Pancreas (tissue), 10 donors: ENCODE data around the gene RREB1. TPM values are rescaled to one million over a fixed set of nuclear protein-coding genes. Genes with fewer than 3 reads are reported as not detected.

Source experiments
- ATAC-seq, 4 donors: fragments of 200-7000 bp; cut with Tn5 transposase; one replicate each; pipeline versions ENCODE4 v1.8.0 to v1.9.1; 2020; ENCODE audit warnings: mild to moderate bottlenecking in 4 of 4, moderate library complexity in 4 of 4
- DNase-seq, 6 donors: peaks; one replicate each; pipeline ENCODE4 v3.0.0-alpha.2; 2020
- FAIRE-seq: peaks from 2 replicates; lab custom pipeline; 2012; peaks lifted over from hg19 to GRCh38; lab: Jason Lieb, UNC
- H3K27ac ChIP-seq, 4 donors: fragments of 200-600 bp; sonication (generic); 1 replicate in 3 of 4; 2 replicates in 1 of 4; pipeline versions ENCODE4 v1.5.0 to v1.8.0; 2020
- H3K27me3 ChIP-seq, 4 donors: fragments of 200-600 bp; one replicate each; pipeline ENCODE4 v1.8.0; 2021
- H3K36me3 ChIP-seq, 3 donors: fragments of 200-600 bp; sonication (generic) in 1 of 3; one replicate each; pipeline versions ENCODE4 v1.5.0 to v1.8.0; 2020 to 2021
- H3K4me1 ChIP-seq, 3 donors: fragments of 200-600 bp; one replicate each; pipeline ENCODE4 v1.8.0; 2021
- H3K4me3 ChIP-seq, 4 donors: fragments of 200-600 bp; sonication (generic) in 2 of 4; one replicate each; pipeline versions ENCODE4 v1.5.0 to v1.8.0; 2020 to 2021
- H3K9me3 ChIP-seq, 4 donors: fragments of 200-600 bp; one replicate each; pipeline ENCODE4 v1.8.0; 2021
- WGBS, 2 donors: extraction: QIAGEN DNeasy Blood & Tissue Kit; methylation state at CpG; one replicate each; pipeline ENCODE4 v1.1.7; 2013; 5-methylcytosine and 5-hydroxymethylcytosine counted together
- intact Hi-C, 3 donors: fragments of 100-400 bp; cut with DNase I; formaldehyde crosslinking; loops; one replicate each; pipeline versions ENCODE4 v1.11.1 to v1.14.2; 2022
- polyA plus RNA-seq, 2 donors: library from polyadenylated mRNA; stranded (reverse); fragments of 200-250 nt; gene quantifications; one replicate each; pipeline ENCODE4 v1.2.3, GENCODE V29; 2013
- total RNA-seq, 6 donors: library from RNA; stranded (reverse); fragmentation: NEBNext Ultra II Directional in 4 of 6; extraction: Animal tissue kit (Norgen Biotek cat#: 25700) in 4 of 6; gene quantifications; one replicate each; pipeline versions ENCODE4 v1.2.1 to v1.2.4, GENCODE V29; 2021 to 2023
- TF ChIP-seq, protein P1 (sequence below), 4 donors: fragments of 200-600 bp; sonication (generic) in 3 of 4; IDR thresholded peaks; one replicate each; pipeline versions ENCODE4 v1.5.0 to v1.8.0; 2021; ENCODE audit warnings: antibody characterized with exemption in 4 of 4
- donor health status: healthy with polysubstance abuse.
- donor health status: DM: no; HTN: no; CAD: no; lungs with moderate emphysema.
- donor health status: DM: no; HTN: no; CAD: no.
- donor health status: control.
- donor health status: control.
- donor health status: Bipolar disorder and iron deficiency.
- donor health status: DM: yes; HTN: yes; CAD: no.
- donor health status: DM: no; HTN: no; CAD: no.
- donor health status: DM: no; HTN: no; CAD: no.
- donor health status: DM: yes; HTN: yes; CAD: no.

The RREB1 gene
- total and polyA plus RNA-seq, 8 donors, result 8.9 to 45.3 (median 29.1) TPM

DNA sequence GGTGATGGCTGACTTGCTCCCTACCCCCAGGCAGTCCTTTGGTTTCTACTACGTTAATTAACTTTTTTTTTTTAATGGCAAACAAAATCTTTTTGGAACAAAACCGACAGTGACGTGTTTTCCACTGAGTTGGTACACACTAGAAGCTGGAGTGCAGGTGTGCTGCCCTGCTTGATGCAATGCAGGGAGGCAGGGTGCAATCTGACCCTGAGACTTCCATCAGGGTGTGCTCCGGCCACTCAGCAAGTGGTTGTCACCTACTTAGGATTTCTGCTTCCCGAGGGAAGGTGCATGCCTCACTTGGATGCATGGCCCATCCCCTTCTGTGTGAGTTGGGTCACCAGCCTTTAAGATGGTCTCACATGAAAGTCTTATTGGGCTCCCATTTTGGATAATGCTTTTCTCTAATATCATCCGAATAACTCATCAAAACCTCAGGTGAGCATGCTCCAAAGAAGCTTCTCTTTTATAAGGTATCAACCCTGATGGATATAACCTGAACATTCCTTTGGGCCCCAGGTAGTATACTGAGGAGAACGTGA is 14.0 kb downstream of the RREB1 start:
- H3K9me3 ChIP-seq, result no peaks in the 10 kb centered on the region
- FAIRE-seq, result no peak
- peak overlapping the region in 2 of 4 donors; percentile 25 to 67 for H3K27ac ChIP-seq
- TF ChIP-seq, protein P1, sequence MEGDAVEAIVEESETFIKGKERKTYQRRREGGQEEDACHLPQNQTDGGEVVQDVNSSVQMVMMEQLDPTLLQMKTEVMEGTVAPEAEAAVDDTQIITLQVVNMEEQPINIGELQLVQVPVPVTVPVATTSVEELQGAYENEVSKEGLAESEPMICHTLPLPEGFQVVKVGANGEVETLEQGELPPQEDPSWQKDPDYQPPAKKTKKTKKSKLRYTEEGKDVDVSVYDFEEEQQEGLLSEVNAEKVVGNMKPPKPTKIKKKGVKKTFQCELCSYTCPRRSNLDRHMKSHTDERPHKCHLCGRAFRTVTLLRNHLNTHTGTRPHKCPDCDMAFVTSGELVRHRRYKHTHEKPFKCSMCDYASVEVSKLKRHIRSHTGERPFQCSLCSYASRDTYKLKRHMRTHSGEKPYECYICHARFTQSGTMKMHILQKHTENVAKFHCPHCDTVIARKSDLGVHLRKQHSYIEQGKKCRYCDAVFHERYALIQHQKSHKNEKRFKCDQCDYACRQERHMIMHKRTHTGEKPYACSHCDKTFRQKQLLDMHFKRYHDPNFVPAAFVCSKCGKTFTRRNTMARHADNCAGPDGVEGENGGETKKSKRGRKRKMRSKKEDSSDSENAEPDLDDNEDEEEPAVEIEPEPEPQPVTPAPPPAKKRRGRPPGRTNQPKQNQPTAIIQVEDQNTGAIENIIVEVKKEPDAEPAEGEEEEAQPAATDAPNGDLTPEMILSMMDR (IDR thresholded peaks at IDR 0.05), result no peak
- ATAC-seq, result peak; percentile 85 to 94 (median 88)
- intact Hi-C loops, result no loop called here
- DNase-seq, result peak in 4 of 6 donors; percentile 59 to 83 (median 65)
- no peaks in the 10 kb centered on the region for H3K27me3 ChIP-seq
- no peaks in the 10 kb centered on the region for H3K36me3 ChIP-seq
- H3K4me1 ChIP-seq, result peaks cover 12 to 18% (median 16%) of the 10 kb centered on the region in 3 donors
- no peak overlapping the region for H3K4me3 ChIP-seq
- WGBS, 2 donors, result 41% methylated on average over 7 of the region's 7 CpGs

- Histone ChIP-seq H3K4me3 (no peak overlapping the region), H3K4me1 (peaks cover 12 to 18% (median 16%) of the 10 kb centered on the region in 3 donors), H3K27me3 (no peaks in the 10 kb centered on the region), H3K36me3 (no peaks in the 10 kb centered on the region), H3K9me3 (no peaks in the 10 kb centered on the region), H3K27ac (no peak overlapping the region)
- no peak for FAIRE-seq
- DNase-seq, result no peak
- 94 to 96% methylated on average over 3 of the region's 3 CpGs for WGBS, 2 donors
- intact Hi-C loops, result no loop called here
- ATAC-seq, result no peak
- TF ChIP-seq, protein P1 (IDR thresholded peaks at IDR 0.05), result no peak
Measured at GRCh38 chr6:7122684-7123083, 14.9 kb downstream of the RREB1 start.

DNA sequence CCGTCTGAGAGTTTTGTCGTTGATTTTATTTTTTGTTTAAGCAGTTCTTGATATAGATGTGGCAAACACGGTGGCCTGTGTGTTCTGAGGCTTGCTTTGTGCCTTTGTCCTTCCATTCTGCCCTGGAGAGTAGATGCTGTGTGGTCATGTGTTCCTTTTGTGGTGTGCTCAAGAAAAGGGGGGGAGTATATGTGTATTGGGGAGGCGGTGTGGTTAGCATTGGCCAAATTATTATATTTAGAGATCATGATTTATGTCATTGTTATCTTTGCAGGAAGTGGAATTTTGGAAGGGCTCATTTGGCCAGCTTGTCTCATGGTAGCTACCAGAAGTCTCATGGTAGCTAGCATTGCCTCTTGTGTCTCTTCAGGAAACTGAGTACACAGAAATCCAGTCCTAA is 16.4 kb downstream of the RREB1 start:
- Histone ChIP-seq H3K27me3 (no peaks in the 10 kb centered on the region), H3K4me3 (no peak overlapping the region), H3K36me3 (no peaks in the 10 kb centered on the region), H3K9me3 (no peaks in the 10 kb centered on the region), H3K27ac (no peak overlapping the region), H3K4me1 (peaks cover 16 to 23% (median 18%) of the 10 kb centered on the region in 3 donors)
- intact Hi-C loops, result no loop called here
- TF ChIP-seq, protein P1 (IDR thresholded peaks at IDR 0.05), result no peak
- DNase-seq, result no peak
- FAIRE-seq, result no peak
- no peak for ATAC-seq
- WGBS, 2 donors, result 65 to 66% methylated on average over 4 of the region's 4 CpGs

- FAIRE-seq, result no peak
- ATAC-seq, result no peak
- WGBS, 2 donors, result 57% methylated on average over 2 of the region's 2 CpGs
Measured at GRCh38 chr6:7124636-7125035, 16.9 kb downstream of the RREB1 start.

DNA sequence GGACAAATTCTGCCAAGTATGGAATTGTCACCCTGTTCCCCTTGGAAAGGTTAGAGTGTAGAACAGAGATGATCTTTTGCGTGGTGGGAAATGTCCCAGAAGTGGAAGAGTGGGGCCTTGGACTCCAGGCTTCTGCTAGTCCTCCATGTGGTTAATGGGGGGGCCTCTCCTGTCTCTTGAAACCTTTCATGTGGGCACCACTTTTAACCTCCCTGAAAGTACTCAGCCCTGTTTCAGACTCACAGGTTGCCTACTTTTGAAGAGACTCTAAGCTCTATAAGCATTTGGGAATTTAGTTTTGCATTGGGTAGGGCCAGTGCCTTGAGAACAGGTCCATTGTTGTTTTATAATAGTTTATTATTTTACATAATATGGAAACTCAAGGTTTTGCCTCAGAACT is 17.5 kb downstream of the RREB1 start:
- TF ChIP-seq, protein P1 (IDR thresholded peaks at IDR 0.05), result no peak
- FAIRE-seq, result no peak
- no peaks in the 10 kb centered on the region for H3K27me3 ChIP-seq
- peak overlapping the region in 1 of 4 donors; percentile 19 for H3K27ac ChIP-seq
- WGBS, 2 donors, result 73 to 82% methylated on average over 1 of the region's 1 CpG
- intact Hi-C loops, result no loop called here
- DNase-seq, result no peak
- no peaks in the 10 kb centered on the region for H3K36me3 ChIP-seq
- no peak overlapping the region for H3K4me3 ChIP-seq
- no peak for ATAC-seq
- no peaks in the 10 kb centered on the region for H3K9me3 ChIP-seq
- H3K4me1 ChIP-seq, result peaks cover 26 to 29% (median 27%) of the 10 kb centered on the region in 3 donors

More at GRCh38 chr6:7124636-7125035, 16.9 kb downstream of the RREB1 start:
- Histone ChIP-seq H3K4me3 (no peak overlapping the region), H3K9me3 (no peaks in the 10 kb centered on the region), H3K36me3 (no peaks in the 10 kb centered on the region), H3K27me3 (no peaks in the 10 kb centered on the region), H3K27ac (peak overlapping the region in 1 of 4 donors; percentile 19), H3K4me1 (peaks cover 21 to 25% (median 21%) of the 10 kb centered on the region in 3 donors)
- peak in 1 of 6 donors; percentile 0 for DNase-seq
- TF ChIP-seq, protein P1 (IDR thresholded peaks at IDR 0.05), result no peak
- intact Hi-C loops, result no loop called here
